Frontal cortex (tissue), 4 donors: Measurements from ENCODE around the gene HEG1. TPM values are rescaled to one million over a fixed set of nuclear protein-coding genes. Genes with fewer than 3 reads are reported as not detected.

Experiments
- DNase-seq, 2 donors: peaks; one replicate each; pipeline ENCODE4 v3.0.0; 2012; ENCODE audit warnings: low spot score in 2 of 2
- FAIRE-seq: peaks from 2 replicates; lab custom pipeline; 2012; peaks lifted over from hg19 to GRCh38; lab: Jason Lieb, UNC
- small RNA-seq: library from RNA; depleted of rRNA; stranded (forward); fragments of <200 nt; gene quantifications from one replicate; pipeline ENCODE3, GENCODE V24; 2014
- total RNA-seq: library from RNA; depleted of rRNA; stranded (reverse); fragments of >200 nt; gene quantifications from one replicate; pipeline ENCODE4 v1.2.3, GENCODE V29; 2014
- donor health status: control.
- donor health status: control.
- donor health status: control.

HEG1 gene
- total RNA-seq, 1 donor from 2014 or later = 5.7 TPM

GRCh38 chr3:124926426-124927101, 129.2 kb downstream of the HEG1 start:
- DNase-seq (no peak), FAIRE-seq (no peak)

DNA sequence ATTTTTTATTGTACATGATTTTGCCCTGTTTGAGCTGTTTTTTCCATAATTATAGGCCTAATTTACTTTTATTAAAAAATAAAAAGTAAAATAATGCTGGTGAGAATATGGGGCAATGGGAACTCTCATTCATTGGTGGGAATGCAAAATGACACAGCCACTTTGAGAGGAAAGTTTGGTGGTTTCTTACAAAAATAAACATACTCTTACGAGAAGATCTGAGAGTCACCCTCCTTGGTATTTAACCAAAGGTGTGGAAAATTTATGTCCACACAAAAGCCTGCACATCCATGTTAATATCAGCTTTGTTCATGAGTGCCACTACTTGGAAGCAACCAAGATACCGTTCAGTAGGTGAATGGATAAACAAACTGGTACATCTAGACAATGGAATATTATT, 131.1 kb downstream of the HEG1 start:
- DNase-seq = no peak
- no peak for FAIRE-seq

DNA sequence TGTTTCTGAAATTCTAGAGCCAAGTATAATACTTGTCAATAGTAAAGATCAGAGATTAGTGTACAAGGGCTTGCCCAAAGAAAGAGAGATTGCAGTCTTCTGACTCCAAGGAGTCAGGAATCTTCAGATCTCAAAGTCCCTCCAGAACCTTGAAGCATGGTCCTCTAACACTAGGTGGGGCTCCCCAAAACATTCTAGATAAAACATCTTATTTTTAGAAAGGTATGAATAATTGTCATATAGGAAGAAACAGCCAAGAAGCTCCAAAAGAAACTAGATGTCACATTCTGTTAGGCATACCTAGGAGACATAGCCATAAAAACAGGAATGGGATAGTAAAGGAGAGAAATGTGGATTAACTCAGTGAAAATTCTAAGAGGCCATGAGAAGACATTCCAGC, 132.0 kb downstream of the HEG1 start:
- DNase-seq (no peak), FAIRE-seq (no peak)

DNA sequence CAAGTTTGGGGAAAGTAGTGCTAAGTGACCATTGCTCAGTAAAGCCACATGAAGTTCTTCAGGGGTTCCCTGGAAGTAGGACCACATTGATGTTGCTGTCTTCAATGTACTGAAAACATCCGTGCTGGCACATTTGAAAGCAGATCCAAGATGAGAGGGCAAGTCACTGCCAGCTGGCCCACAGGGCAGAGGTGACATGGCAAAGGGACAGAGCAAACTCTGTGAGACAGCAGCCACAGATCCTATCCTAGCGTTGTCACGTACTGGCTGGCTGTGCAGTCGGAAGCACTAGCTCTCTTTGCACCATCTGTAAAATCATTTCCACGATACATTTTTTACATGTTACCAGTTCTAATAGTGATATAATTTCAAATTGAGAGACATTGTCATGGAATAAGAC, 135.1 kb downstream of the HEG1 start:
- DNase-seq = no peak
- no peak for FAIRE-seq

DNA sequence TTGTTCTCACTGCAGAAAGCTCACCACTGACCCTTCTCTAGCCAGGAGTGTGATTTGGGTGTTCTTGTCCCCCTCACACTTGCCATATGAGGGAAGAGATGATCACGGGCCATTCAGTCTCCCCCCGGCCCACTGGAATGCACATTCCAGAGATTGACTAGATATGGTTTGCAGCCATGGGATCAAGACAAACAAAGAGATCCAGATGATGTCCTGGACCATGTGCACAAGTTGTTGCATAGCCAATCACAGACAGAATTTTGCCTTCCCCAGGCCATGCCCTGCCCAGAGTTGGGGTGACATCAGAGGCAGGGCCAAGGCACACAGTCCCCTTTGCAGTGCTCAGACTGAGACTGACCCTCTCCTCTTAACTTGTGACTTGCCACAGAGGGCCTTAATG, 136.0 kb downstream of the HEG1 start:
- FAIRE-seq (no peak), DNase-seq (no peak)

- DNase-seq = no peak
- no peak for FAIRE-seq
Observed at GRCh38 chr3:124918524-124918923, 137.3 kb downstream of the HEG1 start.

- FAIRE-seq = no peak
- DNase-seq = peak in 1 of 2 donors; percentile 32
Observed at GRCh38 chr3:124916837-124917409, 138.9 kb downstream of the HEG1 start.

Small RNA genes lying within 50 kb of the gene (small RNA-seq; reads per million reads assigned to genes)
- gene RNA5SP137 = not detected

Other genes with a start within 250 kb of the HEG1 start
- 20.4 TPM for gene ITGB5, start 168.6 kb downstream of the HEG1 start, total RNA-seq
- not detected for gene MUC13, start 121.2 kb downstream of the HEG1 start, total RNA-seq
- 2.4 TPM for gene SLC12A8, start 156.8 kb upstream of the HEG1 start, total RNA-seq